Panc1 (cell line): ENCODE measurements around the gene CHST11. TPM values are rescaled to one million over a fixed set of nuclear protein-coding genes. Genes with fewer than 3 reads are reported as not detected.

ENCODE experiments used
- ATAC-seq: fragments of 200-7000 bp; cut with Tn5 transposase; 2 replicates; pipeline ENCODE4 v1.9.1; 2020; ENCODE audit warnings: mild to moderate bottlenecking, moderate library complexity
- BruUV-seq: library from RNA; stranded (reverse); fragments of 400-500 nt; replicated peaks from 2 replicates; lab custom pipeline; 2021; lab: Mats Ljungman, UMichigan
- CTCF ChIA-PET: fragments of 300-600 bp; sonication (Branson Sonifier 250); formaldehyde crosslinking; loops from one replicate; lab custom pipeline; 2022; ENCODE audit warnings: antibody characterized with exemption; lab: Charles Lee
- POLR2A ChIA-PET: fragments of 300-600 bp; sonication (Branson Sonifier 250); formaldehyde crosslinking; loops from one replicate; lab custom pipeline; 2022; ENCODE audit warnings: antibody characterized with exemption; lab: Charles Lee
- DNase-seq: peaks from one replicate; pipeline ENCODE4 v3.0.0-alpha.2; 2010; ENCODE audit warnings: low read depth, low spot score
- H3K27ac ChIP-seq: 2 replicates; pipeline ENCODE4 v1.5.1; 2011; ENCODE audit warnings: mild to moderate bottlenecking, low read length, inconsistent platforms
- H3K27me3 ChIP-seq: fragments of 200-500 bp; sonication (Bioruptor generic); 2 replicates; pipeline ENCODE4 v1.6.0; 2014; ENCODE audit warnings: low read length, inconsistent platforms; ENCODE audit not compliant: control insufficient read depth, insufficient read depth
- H3K36me3 ChIP-seq: fragments of 200-500 bp; sonication (Bioruptor generic); 2 replicates; pipeline ENCODE4 v1.5.1; 2014; ENCODE audit warnings: inconsistent platforms, mild to moderate bottlenecking, low read length, moderate library complexity; ENCODE audit not compliant: control insufficient read depth, insufficient read depth
- H3K4me1 ChIP-seq: 2 replicates; pipeline ENCODE4 v1.5.1; 2011; ENCODE audit warnings: inconsistent platforms, mild to moderate bottlenecking, low read length, moderate library complexity; ENCODE audit not compliant: control insufficient read depth, insufficient read depth
- H3K4me3 ChIP-seq, 2 experiments: 2 replicates each; pipeline ENCODE4 v1.5.1; 2011 to 2012; ENCODE audit warnings: low read depth in 2 of 2, low read length in 2 of 2, mild to moderate bottlenecking in 2 of 2, inconsistent platforms in 1 of 2, moderate library complexity in 1 of 2
- H3K9me3 ChIP-seq: fragments of 200-500 bp; sonication (Bioruptor generic); 2 replicates; pipeline ENCODE4 v1.5.1; 2014; ENCODE audit warnings: low read depth, mild to moderate bottlenecking, inconsistent platforms, low read length, moderate library complexity; ENCODE audit not compliant: control insufficient read depth, insufficient read depth
- POLR2AphosphoS5 ChIP-seq: IDR thresholded peaks from 2 replicates; pipeline ENCODE4 v1.6.1; 2012; ENCODE audit warnings: mild to moderate bottlenecking, low read depth, low read length, moderate library complexity
- SIN3A ChIP-seq: IDR thresholded peaks from 2 replicates; pipeline ENCODE4 v1.6.1; 2012; ENCODE audit warnings: low read depth, mild to moderate bottlenecking, low read length, moderate library complexity, borderline replicate concordance; ENCODE audit not compliant: insufficient read depth
- TCF7L2 ChIP-seq: IDR thresholded peaks from 2 replicates; pipeline ENCODE4 v1.6.1; 2011; ENCODE audit warnings: mild to moderate bottlenecking, low read depth, low read length, inconsistent platforms
- in situ Hi-C: cut with HindIII; loops from 2 replicates; pipeline ENCODE4 v1.10.0; 2016; ENCODE audit warnings: low sequenced_read_pairs, low pct_unique_long_range_greater_than_20kb
- intact Hi-C: fragments of 100-400 bp; cut with micrococcal nuclease; formaldehyde crosslinking; loops from one replicate; pipeline ENCODE4 v1.10.0; 2022; ENCODE audit not compliant: unreplicated experiment
- total RNA-seq: library from RNA; stranded (reverse); gene quantifications from one replicate; pipeline ENCODE4 v1.2.1, GENCODE V29; 2021; ENCODE audit not compliant: unreplicated experiment
- TF ChIP-seq, protein P1 (sequence below), 2 experiments: IDR thresholded peaks; 2 replicates each; pipeline ENCODE4 v1.6.1; 2011 to 2012; ENCODE audit warnings: low read depth in 2 of 2, control low read depth in 1 of 2, low read length in 1 of 2, mild to moderate bottlenecking in 1 of 2, moderate library complexity in 1 of 2; ENCODE audit not compliant: insufficient read depth in 1 of 2
- TF ChIP-seq, protein P2 (sequence below): fragments of 450-650 bp; IDR thresholded peaks from 2 replicates; pipeline ENCODE4 v1.5.1; 2017; ENCODE audit warnings: mild to moderate bottlenecking

Gene CHST11
- total RNA-seq, 1 experiment from 2014 or later, result 11.4 TPM

DNA sequence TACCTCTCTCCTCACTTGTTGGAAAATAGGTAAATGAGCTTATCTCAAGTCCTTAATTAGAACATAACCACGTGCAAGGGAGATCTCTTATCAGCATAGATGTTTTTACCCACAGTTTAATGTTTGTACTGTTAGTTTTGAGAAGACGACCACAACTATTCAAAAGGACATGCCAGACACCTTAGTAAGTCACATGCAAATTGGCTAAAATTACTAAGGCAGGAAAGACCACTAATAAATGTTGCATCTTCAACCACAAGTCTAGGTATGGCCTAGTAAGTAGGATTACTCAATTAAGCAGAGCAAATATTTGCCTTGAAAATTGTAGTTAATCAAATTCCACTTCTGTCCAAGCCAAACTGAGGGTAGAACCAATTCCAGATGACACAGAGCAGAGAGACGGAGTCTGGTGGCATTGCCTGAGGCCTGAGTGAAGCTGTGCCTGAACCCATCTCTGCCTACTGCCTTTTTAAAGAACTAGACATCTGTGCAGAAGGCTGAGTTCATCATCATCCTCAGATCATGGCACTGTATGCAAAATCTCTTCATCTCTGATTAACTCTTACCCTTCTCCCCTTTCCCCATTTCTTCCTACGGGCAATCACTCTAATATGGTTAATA is 29.7 kb upstream of the CHST11 start:
- BruUV-seq, result no TSS peak
- ATAC-seq, result no peak
- TF ChIP-seq, protein P1, sequence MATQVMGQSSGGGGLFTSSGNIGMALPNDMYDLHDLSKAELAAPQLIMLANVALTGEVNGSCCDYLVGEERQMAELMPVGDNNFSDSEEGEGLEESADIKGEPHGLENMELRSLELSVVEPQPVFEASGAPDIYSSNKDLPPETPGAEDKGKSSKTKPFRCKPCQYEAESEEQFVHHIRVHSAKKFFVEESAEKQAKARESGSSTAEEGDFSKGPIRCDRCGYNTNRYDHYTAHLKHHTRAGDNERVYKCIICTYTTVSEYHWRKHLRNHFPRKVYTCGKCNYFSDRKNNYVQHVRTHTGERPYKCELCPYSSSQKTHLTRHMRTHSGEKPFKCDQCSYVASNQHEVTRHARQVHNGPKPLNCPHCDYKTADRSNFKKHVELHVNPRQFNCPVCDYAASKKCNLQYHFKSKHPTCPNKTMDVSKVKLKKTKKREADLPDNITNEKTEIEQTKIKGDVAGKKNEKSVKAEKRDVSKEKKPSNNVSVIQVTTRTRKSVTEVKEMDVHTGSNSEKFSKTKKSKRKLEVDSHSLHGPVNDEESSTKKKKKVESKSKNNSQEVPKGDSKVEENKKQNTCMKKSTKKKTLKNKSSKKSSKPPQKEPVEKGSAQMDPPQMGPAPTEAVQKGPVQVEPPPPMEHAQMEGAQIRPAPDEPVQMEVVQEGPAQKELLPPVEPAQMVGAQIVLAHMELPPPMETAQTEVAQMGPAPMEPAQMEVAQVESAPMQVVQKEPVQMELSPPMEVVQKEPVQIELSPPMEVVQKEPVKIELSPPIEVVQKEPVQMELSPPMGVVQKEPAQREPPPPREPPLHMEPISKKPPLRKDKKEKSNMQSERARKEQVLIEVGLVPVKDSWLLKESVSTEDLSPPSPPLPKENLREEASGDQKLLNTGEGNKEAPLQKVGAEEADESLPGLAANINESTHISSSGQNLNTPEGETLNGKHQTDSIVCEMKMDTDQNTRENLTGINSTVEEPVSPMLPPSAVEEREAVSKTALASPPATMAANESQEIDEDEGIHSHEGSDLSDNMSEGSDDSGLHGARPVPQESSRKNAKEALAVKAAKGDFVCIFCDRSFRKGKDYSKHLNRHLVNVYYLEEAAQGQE (IDR thresholded peaks at IDR 0.05; ENCODE audit: insufficient read depth in 1 of 2, low read depth in 2 of 2, low read length in 1 of 2), result no peak
- TF ChIP-seq, protein P2, sequence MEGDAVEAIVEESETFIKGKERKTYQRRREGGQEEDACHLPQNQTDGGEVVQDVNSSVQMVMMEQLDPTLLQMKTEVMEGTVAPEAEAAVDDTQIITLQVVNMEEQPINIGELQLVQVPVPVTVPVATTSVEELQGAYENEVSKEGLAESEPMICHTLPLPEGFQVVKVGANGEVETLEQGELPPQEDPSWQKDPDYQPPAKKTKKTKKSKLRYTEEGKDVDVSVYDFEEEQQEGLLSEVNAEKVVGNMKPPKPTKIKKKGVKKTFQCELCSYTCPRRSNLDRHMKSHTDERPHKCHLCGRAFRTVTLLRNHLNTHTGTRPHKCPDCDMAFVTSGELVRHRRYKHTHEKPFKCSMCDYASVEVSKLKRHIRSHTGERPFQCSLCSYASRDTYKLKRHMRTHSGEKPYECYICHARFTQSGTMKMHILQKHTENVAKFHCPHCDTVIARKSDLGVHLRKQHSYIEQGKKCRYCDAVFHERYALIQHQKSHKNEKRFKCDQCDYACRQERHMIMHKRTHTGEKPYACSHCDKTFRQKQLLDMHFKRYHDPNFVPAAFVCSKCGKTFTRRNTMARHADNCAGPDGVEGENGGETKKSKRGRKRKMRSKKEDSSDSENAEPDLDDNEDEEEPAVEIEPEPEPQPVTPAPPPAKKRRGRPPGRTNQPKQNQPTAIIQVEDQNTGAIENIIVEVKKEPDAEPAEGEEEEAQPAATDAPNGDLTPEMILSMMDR, result no peak
- TF ChIP-seq POLR2AphosphoS5, result no peak
- no peak for TF ChIP-seq TCF7L2
- no peak for TF ChIP-seq SIN3A
- Histone ChIP-seq H3K27me3 (no peaks in the 10 kb centered on the region; the same call in 1 of the 2 replicates), H3K4me3 (no peak overlapping the region), H3K4me1 (no peaks in the 10 kb centered on the region), H3K9me3 (no peaks in the 10 kb centered on the region), H3K27ac (no peak overlapping the region), H3K36me3 (no peaks in the 10 kb centered on the region)
- intact Hi-C loops, result no loop called here
- no peak for DNase-seq
- POLR2A ChIA-PET, result no interaction called here
- in situ Hi-C loops, result no loop called here
- CTCF ChIA-PET, result no interaction called here

DNA sequence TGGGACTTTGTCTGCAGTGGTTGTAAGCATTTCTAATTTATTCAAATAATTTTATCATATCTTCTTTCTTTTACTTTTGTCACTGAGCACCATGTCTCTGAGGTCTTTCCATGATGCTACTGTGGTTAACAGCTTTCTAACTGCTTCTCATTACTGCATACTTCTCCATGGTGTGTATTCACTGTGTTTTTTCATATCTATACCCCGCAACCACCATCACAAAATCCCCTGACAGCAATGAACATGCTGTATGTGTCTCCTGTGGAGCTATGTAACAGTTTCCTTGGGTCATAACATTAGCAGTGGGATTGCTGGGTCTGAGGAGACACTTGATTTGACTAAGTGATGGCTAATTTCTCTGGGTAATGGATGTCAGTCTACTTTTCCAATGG is 29.2 kb upstream of the CHST11 start:
- intact Hi-C loops, result no loop called here
- CTCF ChIA-PET, result no interaction called here
- POLR2A ChIA-PET, result no interaction called here
- Histone ChIP-seq H3K4me1 (no peaks in the 10 kb centered on the region), H3K27ac (no peak overlapping the region), H3K4me3 (no peak overlapping the region), H3K9me3 (no peaks in the 10 kb centered on the region), H3K36me3 (no peaks in the 10 kb centered on the region), H3K27me3 (no peaks in the 10 kb centered on the region; the same call in 1 of the 2 replicates)
- no peak for ATAC-seq
- DNase-seq, result no peak
- TF ChIP-seq TCF7L2, result no peak
- TF ChIP-seq, protein P2, result no peak
- no peak for TF ChIP-seq SIN3A
- no peak for TF ChIP-seq POLR2AphosphoS5
- TF ChIP-seq, protein P1 (IDR thresholded peaks at IDR 0.05; ENCODE audit: insufficient read depth in 1 of 2, low read depth in 2 of 2, low read length in 1 of 2), result no peak
- in situ Hi-C loops, result no loop called here
- BruUV-seq, result no TSS peak
